GM19023 (cell line): ENCODE results near the gene ZIC4.

ENCODE experiments used
- ATAC-seq: cut with Tn5 transposase; IDR thresholded peaks from one replicate; pipeline ENCODE4 v1.9.1; 2021; ENCODE audit warnings: mild to moderate bottlenecking, moderate library complexity; ENCODE audit not compliant: unreplicated experiment

Gene ZIC4

DNA sequence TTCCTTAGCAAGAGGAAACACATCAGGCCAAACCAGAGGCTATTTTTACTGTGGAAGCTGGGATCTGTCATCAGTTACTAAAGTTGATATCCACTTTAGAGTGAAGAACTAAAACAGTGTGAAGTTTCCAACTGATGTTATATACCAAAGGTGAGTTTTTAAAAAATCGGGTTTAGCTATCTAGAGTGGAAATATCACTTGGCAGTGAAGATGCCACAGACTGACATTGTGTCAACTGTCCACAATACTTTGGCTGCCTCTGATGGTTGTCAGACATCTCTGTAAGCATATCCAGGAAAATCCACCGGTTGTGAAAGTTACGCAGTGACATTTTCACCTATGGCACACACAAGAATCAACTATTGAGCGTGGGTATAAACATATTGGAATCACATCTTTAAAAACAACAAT lies 12.0 kb upstream of the ZIC4 start:
- no peak for ATAC-seq

DNA sequence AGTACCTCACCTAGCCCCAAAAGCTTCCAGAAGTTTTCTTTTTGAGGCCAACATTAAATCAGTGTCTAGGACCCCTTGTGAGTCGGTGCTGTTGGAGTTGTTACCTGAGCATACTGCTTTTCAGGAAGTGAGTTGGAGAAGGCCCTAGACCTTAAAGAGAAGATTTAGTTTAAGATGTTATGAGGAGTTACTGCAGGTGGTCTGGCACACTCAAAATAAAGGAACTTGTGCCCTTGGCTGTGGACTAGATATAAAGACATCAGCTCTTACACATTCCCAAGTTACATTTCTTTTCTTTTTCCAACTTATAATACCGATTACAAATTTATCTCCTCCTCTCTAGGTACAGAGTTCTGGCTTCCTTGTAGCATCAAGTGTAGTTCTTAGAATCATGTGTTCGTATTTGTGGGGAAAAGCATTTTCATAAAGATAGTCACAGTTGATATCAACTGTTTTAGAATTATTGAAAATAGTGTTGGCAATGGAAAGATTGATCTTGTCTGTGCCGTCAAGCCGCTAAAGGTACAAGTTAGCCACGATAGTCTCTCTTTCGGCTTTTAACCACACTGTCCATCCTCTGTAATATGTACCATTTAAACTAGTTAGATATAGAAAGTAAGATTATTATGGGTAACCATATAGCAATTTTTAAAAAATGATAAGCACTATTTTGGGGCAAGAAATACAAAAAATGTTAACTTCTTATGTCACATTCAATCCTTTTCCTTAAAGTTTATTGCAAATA lies 11.4 kb upstream of the ZIC4 start:
- no peak for ATAC-seq

DNA sequence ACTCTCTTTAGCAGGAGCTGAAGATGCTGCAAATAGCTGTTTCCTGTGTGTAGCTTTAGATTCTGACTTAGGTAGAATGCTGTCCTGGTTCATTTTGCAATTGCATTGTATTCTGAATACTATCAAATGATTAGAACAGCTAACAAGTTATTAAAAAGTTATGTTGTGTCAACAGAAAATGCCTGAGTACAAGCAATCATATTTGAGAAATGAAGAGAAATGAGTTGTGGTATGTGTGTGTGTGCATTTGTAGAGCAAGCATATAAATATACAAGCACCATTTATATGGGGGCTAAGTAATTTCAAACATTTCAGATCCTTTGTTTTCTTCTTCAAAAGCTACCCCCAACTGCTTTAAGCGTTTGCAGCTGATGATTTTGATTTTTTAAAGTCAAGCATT lies 10.6 kb upstream of the ZIC4 start:
- ATAC-seq, result no peak

DNA sequence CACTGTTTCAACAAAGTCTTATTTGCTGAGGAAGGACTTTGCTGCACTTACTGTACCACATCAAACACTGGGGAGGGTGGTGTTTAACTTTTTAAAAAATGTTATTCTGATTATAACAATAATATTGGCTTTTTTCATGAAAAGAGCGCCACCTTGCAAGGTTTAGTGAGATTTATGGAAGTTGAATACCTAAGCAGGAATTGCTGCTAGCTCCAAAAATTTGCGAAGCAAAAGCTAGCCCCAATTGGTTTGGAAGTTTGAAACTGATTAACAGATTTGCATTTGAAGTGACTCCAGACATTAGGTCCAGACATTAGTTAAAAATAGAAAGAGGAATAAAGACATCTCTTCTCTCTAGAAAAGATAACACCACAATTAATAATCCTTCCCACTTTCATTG lies 9.5 kb upstream of the ZIC4 start:
- no peak for ATAC-seq

DNA sequence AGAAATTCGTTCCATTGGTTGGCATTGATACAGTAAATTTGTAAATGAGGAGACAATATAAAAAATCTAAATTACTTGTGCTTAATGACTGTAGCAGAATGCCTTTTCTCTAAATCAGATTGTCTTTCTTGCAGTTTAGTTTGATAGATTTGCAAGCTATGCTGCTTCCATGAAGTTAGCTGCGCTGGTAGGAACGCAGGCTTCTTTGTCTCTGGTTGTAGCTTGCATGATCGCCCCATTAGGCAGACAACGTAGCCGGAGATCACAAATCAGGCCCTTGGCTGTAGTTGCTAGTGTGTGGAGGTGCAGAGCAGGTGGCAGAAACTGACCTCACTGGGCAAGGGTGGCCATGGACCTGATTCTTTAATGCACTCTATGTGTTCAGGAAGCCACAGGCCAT lies 8.9 kb upstream of the ZIC4 start:
- no peak for ATAC-seq

DNA sequence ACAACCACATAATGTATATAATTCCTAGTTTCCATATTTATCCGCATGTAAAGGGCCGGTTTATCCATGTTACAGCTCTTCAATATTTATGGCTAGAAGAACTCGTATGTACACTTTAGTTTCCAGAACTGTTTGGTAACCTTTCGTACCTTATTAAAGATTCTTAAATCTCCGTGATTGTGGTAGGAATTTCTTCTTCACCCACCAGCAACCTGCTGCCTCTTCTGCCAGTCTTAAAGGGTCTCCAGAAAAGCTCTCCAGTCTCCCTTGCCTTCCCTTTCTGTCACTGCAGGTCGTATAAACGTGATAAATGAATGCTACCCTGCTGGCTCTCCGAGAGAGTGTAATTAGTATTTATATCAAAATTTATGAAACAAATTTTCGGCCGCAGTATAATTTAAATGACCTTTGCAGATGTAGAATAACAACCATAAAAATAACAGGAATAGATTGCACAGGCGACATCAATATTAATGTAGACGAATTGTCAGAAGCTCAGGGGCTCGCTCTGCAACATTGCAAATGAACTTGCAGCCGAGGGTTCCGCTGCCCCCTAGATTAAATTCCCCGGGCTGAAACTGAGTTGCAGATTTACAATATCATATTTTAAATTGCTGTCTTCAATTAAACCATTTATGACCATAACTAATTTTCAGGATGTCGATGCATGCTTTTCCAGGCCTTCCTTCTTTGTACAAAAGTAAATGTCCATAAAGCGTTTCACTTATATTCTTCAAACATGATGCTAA lies 8.2 kb upstream of the ZIC4 start:
- ATAC-seq, result no peak

DNA sequence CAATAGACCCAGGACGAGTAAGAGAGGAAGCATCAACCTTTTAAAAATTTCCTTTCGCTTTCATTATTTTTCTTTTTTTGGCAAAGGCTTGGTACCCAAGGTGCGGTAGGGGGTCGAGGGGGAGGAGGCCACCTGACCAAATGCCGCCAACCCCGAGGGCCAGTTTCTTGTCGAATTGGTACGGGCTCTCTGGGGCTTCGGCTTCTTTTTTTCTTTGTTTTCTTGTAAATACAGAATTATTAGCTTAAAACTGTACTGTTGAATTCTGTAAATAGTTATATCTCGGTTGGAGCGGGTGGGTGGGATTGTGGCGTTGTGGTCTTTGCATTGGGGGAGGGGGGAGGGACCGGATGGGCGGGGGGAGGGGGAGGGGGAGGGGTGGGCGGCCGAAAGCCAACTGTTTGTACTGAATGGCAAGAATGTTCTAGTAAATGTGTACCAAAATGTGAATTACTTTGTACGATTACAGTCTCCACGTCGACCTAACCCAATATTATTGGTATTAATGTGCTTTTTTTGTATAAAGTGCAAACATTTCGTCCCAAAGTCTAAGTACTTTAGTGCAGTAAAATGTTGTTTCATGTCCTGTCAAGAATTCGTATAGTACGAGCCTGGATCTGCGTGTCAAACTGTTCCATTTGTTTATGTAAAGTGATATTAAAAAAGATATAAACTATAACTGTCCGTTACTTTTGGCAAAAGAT lies 7.5 kb upstream of the ZIC4 start:
- ATAC-seq, result no peak

DNA sequence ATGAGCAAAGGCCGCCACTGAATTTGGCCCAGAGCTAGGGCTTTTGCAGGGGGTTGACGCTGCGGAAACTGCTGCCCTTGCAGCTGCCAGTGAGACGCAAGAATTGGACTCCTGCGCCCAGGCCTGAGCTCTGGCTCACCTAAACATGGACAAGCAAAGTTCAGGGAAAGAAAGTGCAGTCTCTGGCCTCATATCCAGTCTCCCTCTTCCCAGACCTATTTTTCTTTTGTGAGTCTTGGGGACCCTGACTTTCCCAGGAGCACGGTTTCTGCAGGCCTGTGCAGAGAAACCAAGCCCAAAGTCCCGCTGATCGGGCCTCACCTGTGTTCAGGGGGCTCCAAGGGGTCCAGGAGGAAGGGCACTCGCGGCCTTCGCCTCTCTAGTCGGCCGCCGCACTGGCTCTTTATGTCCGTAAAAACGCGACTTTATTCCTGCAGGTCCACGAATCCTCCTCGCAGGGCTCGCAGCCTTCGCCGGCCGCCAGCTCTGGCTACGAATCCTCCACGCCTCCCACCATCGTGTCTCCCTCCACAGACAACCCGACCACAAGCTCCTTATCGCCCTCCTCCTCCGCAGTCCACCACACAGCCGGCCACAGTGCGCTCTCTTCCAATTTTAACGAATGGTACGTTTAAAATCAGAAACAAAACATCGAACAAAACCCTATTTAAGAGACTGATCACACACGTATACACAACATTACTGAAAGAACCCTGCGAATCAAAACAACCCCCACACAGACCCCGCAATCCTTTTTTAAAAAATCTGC lies 6.8 kb upstream of the ZIC4 start:
- no peak for ATAC-seq

DNA sequence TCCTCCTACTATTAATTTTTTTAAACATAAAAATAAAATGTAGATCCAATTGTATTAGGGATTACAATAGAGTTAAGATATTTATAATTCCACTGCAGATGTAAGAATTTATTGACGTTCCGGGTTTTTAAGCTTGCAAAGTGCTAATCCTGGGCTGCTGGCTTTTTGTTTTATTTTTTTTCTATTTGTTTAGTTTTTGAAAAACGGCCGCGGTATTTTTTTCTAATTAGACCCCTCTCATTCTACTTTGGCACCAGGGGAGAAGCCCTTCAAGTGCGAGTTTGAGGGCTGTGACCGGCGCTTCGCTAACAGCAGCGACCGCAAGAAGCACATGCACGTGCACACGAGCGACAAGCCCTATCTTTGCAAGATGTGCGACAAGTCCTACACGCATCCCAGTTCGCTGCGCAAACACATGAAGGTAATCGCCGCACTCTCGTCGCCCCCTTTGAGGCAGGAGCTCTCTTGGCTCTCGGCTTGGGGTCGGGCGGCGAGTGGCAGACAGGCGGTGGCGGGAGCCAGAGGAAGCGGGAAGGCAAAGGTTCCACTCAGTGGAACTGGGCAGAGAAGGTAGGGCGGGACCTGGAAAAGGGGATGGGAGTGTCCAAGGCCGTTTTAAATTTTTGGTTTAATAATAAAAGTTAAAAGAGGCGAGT lies 6.0 kb upstream of the ZIC4 start:
- no peak for ATAC-seq

DNA sequence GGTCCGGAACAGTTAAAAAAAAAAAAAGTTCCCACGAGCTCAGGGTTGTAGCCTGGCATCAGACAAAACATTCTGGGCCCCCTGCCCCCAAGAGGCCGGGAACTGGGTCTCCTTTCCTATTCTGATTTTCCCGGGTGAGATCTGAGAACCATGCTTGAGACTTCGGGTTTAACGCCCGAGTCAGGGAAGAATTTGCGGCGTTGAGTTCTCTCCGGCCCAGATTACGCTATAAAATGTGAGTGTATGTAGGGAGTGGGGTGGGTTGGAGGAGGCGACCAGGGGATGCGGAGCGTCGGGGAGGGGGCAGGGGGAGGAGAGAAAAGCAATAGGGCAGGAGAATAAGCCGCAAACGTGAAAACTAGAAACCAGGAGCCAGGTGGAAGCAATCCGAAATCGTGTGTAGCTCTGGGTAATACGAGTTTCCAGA lies 5.5 kb upstream of the ZIC4 start:
- ATAC-seq, result no peak

DNA sequence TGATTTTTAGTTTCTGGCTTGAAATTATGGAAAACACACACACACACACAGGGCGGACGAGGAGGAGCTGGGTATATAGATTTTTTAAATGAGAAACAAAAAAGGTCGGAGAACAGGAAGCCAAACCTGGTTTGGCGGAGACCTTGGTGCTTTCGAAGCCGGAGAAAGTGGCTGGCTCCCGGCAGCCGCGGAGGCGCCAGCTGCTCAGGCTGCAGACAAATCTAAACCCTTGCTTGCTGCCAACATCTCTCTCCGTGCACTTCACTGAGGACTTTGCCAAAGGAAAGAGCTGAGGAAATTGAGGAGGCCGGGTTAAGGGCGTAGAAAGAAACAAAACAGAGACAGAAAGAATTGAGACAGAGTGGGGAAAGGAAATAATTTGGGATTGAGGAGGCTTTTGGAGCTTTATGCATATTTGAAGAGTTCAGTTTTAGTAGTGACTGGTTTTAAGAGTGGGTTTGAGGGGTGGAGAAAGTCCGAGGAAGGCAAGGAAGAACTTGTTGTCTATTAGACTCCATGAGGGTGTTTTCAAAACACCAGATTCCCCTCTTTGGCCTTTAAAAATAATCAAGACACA lies 5.0 kb upstream of the ZIC4 start:
- ATAC-seq, result no peak

DNA sequence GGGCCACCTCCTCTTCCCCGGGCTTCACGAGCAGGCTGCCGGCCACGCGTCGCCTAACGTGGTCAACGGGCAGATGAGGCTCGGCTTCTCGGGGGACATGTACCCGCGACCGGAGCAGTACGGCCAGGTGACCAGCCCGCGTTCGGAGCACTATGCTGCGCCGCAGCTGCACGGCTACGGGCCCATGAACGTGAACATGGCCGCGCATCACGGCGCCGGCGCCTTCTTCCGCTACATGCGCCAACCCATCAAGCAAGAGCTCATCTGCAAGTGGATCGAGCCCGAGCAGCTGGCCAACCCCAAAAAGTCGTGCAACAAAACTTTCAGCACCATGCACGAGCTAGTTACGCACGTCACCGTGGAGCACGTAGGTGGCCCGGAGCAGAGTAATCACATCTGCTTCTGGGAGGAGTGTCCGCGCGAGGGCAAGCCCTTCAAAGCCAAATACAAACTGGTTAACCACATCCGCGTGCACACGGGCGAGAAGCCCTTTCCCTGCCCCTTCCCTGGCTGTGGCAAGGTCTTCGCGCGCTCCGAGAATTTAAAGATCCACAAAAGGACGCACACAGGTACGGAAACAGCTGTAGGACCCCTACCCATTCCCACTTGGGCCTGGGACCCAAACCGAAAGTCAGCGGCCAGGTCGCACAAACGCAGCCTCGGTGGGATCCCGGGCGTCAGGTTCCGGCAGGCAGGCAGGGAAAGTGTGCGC lies 4.3 kb upstream of the ZIC4 start:
- no peak for ATAC-seq

DNA sequence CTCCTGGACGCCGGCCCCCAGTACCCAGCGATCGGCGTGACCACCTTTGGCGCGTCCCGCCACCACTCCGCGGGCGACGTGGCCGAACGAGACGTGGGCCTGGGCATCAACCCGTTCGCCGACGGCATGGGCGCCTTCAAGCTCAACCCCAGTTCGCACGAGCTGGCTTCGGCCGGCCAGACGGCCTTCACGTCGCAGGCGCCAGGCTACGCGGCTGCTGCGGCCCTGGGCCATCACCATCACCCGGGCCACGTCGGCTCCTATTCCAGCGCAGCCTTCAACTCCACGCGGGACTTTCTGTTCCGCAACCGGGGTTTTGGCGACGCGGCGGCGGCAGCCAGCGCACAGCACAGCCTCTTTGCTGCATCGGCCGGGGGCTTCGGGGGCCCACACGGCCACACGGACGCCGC lies 3.8 kb upstream of the ZIC4 start:
- ATAC-seq, result no peak

DNA sequence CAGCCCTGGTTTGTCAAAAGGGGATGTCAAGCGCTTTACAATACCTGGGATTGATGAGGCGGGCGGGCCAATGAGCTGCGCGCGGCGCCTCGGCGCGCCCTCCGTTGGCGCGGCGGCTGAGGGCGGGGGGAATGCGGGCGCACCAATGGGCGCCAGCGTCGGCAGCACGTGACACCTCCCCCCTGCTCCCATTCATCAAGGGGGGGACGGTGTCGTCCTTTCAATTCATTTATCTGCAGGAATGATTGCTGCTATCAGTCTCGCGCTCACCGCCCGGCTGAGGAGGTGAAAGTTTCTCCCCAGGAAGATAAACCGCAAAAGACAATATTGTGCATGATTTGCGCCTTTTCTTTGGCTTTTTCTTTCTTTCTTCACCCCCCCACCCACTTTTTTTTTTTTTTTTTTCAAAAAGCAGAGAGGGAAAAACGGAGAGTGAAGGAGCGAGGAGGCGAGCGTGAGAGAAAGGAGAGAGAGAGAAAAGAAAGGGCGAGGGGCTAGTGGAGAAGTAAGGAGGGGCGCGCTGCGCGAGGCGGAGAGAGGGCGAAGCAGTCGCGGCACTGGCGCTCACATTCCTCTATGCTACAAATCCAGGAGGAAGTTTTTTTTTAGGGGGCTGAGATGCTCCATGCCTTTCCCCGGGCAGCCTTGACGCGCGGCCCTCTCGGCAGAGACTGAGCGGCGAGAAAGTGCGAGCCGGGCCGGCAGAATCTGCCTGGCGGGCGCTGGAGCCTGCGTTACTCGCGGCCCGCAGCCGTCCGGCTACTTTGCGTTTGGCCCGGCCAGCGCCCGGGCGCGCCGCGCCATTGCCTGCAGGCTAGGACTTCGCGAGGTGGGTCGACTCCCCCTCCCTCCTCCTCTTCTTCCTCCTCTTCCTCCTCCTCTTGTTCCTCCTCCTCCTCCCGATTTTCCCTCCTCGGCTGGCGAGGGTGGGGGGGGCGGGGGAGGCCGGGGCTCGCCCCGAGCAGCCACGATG lies 3.1 kb upstream of the ZIC4 start, which contains the start of gene ZIC1:
Gene ZIC1, plus strand, starts transcription at position 223 of the 973 bp plus-strand sequence. Its CDS starts 748 bp downstream, at position 971.
- ATAC-seq, result no peak

DNA sequence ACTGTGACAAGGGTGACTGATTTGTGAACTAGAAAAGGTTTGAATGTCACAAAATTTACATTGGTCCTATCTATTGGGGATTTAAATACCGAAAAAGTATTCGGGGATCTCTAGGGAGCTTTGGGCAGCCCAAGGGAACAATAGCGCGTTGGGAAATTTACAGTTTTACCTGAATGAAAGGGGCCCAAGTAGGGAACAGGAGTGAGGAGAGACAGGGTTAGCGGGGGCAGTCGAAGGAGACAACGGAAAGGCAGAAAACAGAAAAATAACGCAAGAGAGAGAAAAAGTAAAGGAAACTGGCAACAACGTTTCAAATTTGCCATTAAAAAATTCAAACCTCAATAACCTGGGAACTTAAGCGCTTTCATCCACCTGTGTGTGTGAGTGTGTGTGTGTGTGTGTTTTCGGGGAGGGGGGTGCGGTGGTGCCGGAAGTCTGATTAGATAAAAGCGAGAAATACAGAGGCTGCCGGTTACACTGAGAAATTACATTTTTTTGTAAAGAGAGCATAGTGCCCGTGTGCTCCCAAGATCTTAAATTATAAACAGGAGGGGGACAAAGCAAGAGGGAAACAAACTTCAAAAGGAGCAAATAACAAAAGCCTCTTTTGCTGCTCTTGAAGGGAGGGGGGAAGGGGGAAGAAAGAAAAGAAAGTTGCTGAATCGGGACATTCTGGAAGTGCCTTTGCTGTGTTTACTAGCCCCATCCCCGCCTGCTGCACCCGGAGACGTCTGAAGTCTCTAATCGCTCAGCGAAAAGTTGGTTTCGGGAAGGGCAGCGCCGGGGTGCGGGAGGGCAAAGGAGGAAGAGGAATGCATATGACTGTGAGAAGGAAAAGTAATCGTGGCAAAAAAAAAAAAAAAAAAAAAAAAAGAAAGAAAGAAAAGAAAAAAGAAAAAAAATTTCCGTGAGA lies 2.1 kb upstream of the ZIC4 start:
- no peak for ATAC-seq

DNA sequence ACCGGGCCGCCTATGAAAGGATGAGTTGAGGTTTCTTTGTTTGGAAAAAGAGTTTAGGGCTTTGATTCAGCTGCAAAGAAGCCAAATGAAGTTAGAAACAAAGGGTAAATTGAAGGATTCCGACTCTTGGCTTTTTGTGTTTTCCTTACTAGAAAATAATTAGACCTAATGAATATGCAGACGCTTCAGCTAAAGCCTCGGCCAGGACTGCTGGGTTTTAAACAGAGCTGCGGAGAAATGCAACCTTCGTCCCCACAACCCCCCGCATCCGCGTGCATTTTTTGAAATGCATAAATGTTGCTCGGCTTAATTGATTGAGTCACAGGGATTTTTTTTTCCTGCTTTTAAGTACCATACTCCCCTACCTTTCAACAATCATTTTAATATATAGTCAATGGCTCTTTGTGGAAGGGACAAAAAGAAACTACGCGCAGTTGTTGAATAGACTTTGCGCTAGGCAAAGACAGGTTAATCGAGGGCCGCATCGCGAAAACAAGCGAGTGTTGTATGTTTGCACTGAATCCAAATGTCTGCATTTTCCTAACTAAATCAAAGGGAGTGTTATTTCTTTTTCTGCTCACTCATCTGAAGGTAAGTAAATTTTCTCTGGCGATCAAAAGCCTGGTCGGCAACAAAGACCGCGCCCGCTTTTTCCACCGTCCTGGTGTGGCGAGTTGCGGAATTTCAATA lies 1.3 kb upstream of the ZIC4 start:
- ATAC-seq, result no peak

DNA sequence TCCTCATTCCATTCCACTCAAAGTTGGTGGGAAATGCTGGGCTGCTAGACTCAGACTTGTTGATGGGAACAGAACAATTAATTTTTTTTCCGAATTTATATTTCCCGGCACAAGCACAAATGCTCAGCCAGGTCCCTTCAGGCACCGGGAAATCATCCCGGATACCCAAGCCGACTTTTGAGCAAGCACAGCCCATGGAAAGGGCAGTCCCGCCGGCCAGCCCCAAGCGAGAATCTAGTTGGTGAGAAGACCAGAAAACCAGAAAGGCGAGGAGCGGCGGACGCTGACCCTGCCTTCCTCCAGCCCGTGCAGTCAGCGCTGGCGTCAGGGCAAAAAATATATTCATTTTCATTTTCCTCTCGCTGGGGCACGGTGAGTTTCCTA lies 763 bp upstream of the ZIC4 start:
- no peak for ATAC-seq
